CD4-positive, alpha-beta T cell (primary cell): ENCODE results near the gene TTLL10. TPM values are rescaled to one million over a fixed set of nuclear protein-coding genes. Genes with fewer than 3 reads are reported as not detected.
"Not testable (repeated sequence)": the region's sequence is repeated elsewhere in the genome, so short reads cannot be mapped to it uniquely, and the experiment has no call there.

ENCODE experiments used
- ATAC-seq: fragments of 200-7000 bp; cut with Tn5 transposase; one replicate; pipeline ENCODE4 v1.10.0; 2022; ENCODE audit warnings: mild to moderate bottlenecking; ENCODE audit not compliant: poor library complexity
- CTCF ChIA-PET: fragments of 350-600 bp; sonication (Branson Sonifier 250); formaldehyde crosslinking; loops from one replicate; lab custom pipeline; 2021; ENCODE audit warnings: antibody characterized with exemption, inconsistent platforms; lab: Charles Lee
- POLR2A ChIA-PET: fragments of 350-600 bp; sonication (Branson Sonifier 250); formaldehyde crosslinking; loops from one replicate; lab custom pipeline; 2021; ENCODE audit warnings: antibody characterized with exemption, inconsistent platforms; lab: Charles Lee
- DNase-seq, 14 experiments: peaks; one replicate each; pipeline ENCODE4 v3.0.0-alpha.2; 2013 to 2020; ENCODE audit warnings: mixed read lengths in 2 of 14
- H3K27ac ChIP-seq, 2 donors: one replicate each; pipeline versions ENCODE4 v1.5.1 to v1.7.0; 2013; ENCODE audit warnings: low read length in 2 of 2, low read depth in 1 of 2, mild to moderate bottlenecking in 1 of 2
- H3K27me3 ChIP-seq, 2 experiments: 1 replicate in 1 of 2; 2 replicates in 1 of 2; pipeline versions ENCODE4 v1.6.1 to v1.7.0; 2013; ENCODE audit warnings: low read length in 2 of 2, control low read depth in 1 of 2, mild to moderate bottlenecking in 1 of 2, moderate library complexity in 1 of 2; ENCODE audit not compliant: insufficient read depth in 2 of 2, control insufficient read depth in 1 of 2
- H3K36me3 ChIP-seq: one replicate; pipeline ENCODE4 v1.6.1; 2013; ENCODE audit warnings: low read length, control low read depth; ENCODE audit not compliant: insufficient read depth
- H3K4me1 ChIP-seq: one replicate; pipeline ENCODE4 v1.6.1; 2013; ENCODE audit warnings: low read length, control low read depth; ENCODE audit not compliant: insufficient read depth
- H3K4me3 ChIP-seq: one replicate; pipeline ENCODE4 v1.5.1; 2013; ENCODE audit warnings: mild to moderate bottlenecking, low read length, moderate library complexity
- H3K9me3 ChIP-seq, 2 experiments: 1 replicate in 1 of 2; 2 replicates in 1 of 2; pipeline versions ENCODE4 v1.6.1 to v1.7.0; 2013; ENCODE audit warnings: low read length in 2 of 2, mild to moderate bottlenecking in 2 of 2, control low read depth in 1 of 2, moderate library complexity in 1 of 2; ENCODE audit not compliant: control insufficient read depth in 1 of 2, insufficient read depth in 1 of 2
- H3K27ac Mint-ChIP-seq: one replicate; pipeline ENCODE4 v1.8.0; 2020; ENCODE audit warnings: mixed read lengths
- H3K27me3 Mint-ChIP-seq: one replicate; pipeline ENCODE4 v1.8.0; 2021; ENCODE audit warnings: mixed read lengths
- H3K36me3 Mint-ChIP-seq: one replicate; pipeline ENCODE4 v1.8.0; 2021; ENCODE audit warnings: low read depth, mixed read lengths
- H3K4me1 Mint-ChIP-seq: one replicate; pipeline ENCODE4 v1.8.0; 2021; ENCODE audit warnings: low read depth, mixed read lengths
- H3K4me3 Mint-ChIP-seq: one replicate; pipeline ENCODE4 v1.8.0; 2020; ENCODE audit warnings: mild to moderate bottlenecking, mixed read lengths
- H3K9me3 Mint-ChIP-seq: one replicate; pipeline ENCODE4 v1.8.0; 2020; ENCODE audit warnings: mixed read lengths
- intact Hi-C, 2 experiments: fragments of 100-400 bp; cut with DNase I in 1 of 2; cut with micrococcal nuclease in 1 of 2; formaldehyde crosslinking; loops; one replicate each; pipeline versions ENCODE4 v1.15.1 to v1.9.0; 2023 to 2025; cut with DNase I, micrococcal nuclease
- total RNA-seq, 174 experiments: library from RNA in 2 of 174; stranded (reverse) in 2 of 174; gene quantifications; one replicate each; pipeline ENCODE4 v1.2.3 and lab custom pipeline; 2021 to 2026
- TF ChIP-seq, protein P1 (sequence below): fragments of 200-600 bp; IDR thresholded peaks from one replicate; pipeline ENCODE4 v1.8.0; 2022; ENCODE audit warnings: antibody characterized with exemption, mild to moderate bottlenecking

The TTLL10 gene
- total RNA-seq, 2 experiments from 2014 or later, result 0.11 to 0.59 TPM

DNA sequence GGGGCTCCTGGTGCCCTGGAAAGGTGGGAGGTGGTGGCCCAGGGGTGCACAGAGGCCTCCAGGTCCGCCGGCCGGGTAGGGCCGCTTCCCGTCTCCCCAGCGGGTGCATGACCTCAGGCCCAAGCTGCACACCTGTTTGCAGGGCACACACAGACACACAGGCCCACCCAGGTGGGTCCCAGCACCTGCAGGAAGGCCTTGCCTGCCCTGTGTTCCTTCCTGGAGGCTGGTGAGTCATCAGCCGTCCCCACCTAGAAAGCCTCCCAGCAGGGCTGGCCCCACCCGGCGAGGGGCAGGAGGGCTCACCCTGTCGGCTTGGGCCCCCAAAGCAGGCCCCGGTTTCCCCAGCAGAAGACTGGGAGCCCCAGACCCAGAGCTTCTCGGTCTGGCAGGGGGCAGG is 23.6 kb upstream of the TTLL10 start:
- Mint-ChIP-seq H3K9me3 (peaks cover 12% of the 10 kb centered on the region), H3K27me3 (no peaks in the 10 kb centered on the region), H3K27ac (no peak overlapping the region), H3K4me3 (no peak overlapping the region), H3K4me1 (no peaks in the 10 kb centered on the region), H3K36me3 (no peaks in the 10 kb centered on the region)
- Histone ChIP-seq H3K4me3 (no peak overlapping the region), H3K36me3 (no peaks in the 10 kb centered on the region), H3K4me1 (peaks cover 9% of the 10 kb centered on the region), H3K27me3 (no peaks in the 10 kb centered on the region), H3K27ac (no peak overlapping the region), H3K9me3 (peaks cover 0 to 28% of the 10 kb centered on the region in 2 experiments)
- DNase-seq (no peak), ATAC-seq (no peak)
- CTCF ChIA-PET, result interaction anchor here (0.6 kb wide), 1 partner anchor 37 kb away, joined by 3 read pairs; no protein-coding TSS in a partner anchor
- TF ChIP-seq, protein P1, sequence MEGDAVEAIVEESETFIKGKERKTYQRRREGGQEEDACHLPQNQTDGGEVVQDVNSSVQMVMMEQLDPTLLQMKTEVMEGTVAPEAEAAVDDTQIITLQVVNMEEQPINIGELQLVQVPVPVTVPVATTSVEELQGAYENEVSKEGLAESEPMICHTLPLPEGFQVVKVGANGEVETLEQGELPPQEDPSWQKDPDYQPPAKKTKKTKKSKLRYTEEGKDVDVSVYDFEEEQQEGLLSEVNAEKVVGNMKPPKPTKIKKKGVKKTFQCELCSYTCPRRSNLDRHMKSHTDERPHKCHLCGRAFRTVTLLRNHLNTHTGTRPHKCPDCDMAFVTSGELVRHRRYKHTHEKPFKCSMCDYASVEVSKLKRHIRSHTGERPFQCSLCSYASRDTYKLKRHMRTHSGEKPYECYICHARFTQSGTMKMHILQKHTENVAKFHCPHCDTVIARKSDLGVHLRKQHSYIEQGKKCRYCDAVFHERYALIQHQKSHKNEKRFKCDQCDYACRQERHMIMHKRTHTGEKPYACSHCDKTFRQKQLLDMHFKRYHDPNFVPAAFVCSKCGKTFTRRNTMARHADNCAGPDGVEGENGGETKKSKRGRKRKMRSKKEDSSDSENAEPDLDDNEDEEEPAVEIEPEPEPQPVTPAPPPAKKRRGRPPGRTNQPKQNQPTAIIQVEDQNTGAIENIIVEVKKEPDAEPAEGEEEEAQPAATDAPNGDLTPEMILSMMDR, result no peak
- intact Hi-C loops, result no loop called here
- POLR2A ChIA-PET, result no interaction called here

DNA sequence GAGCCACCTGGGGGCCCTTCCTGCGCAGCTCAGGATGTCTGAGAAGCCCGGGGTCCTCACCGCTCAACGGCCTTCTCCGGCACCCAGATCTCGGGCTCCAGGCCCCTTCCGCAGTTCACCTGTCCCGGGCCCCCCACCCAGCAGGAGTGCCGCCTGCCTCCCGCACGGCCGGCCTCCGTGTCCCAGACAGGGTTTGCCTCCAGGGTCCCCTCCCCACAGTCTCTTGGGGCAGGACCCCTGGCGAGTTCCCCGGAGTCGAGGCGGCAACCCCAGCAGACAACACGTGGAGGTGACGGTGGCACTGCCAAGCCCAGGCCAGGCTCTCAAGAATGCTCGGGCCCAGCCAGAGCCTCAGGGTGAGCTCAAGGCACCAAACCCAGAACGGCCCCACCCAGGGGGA is 22.4 kb upstream of the TTLL10 start:
- H3K27ac Mint-ChIP-seq, result no peak overlapping the region
- DNase-seq (no peak), ATAC-seq (no peak)
- H3K4me1 Mint-ChIP-seq, result no peaks in the 10 kb centered on the region
- no peaks in the 10 kb centered on the region for H3K27me3 ChIP-seq
- intact Hi-C loops, result no loop called here
- TF ChIP-seq, protein P1, result no peak
- H3K27me3 Mint-ChIP-seq, result no peaks in the 10 kb centered on the region
- no peaks in the 10 kb centered on the region for H3K36me3 ChIP-seq
- H3K4me3 Mint-ChIP-seq, result no peak overlapping the region
- H3K27ac ChIP-seq, result no peak overlapping the region
- CTCF ChIA-PET, result no interaction called here
- H3K36me3 Mint-ChIP-seq, result no peaks in the 10 kb centered on the region
- peaks cover 5% of the 10 kb centered on the region for H3K4me1 ChIP-seq
- H3K9me3 Mint-ChIP-seq, result peaks cover 16% of the 10 kb centered on the region
- no peak overlapping the region for H3K4me3 ChIP-seq
- POLR2A ChIA-PET, result no interaction called here
- H3K9me3 ChIP-seq, result peaks cover 0 to 40% of the 10 kb centered on the region in 2 experiments

DNA sequence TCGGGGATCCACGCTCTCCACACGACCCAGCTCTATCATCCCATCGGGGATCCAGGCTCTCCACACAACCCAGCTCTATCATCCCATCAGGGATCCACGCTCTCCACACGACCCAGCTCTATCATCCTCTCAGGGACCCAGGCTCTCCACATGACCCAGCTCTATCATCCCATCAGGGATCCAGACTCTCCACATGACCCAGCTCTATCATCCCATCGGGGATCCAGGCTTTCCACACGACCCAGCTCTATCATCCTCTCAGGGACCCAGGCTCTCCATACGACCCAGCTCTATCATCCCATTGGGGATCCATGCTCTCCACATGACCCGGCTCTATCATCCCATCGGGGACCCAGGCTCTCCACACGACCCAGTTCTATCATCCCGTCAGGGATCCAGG is 21.2 kb upstream of the TTLL10 start:
- peak overlapping the region in 1 of 2 donors; percentile 25 for H3K27ac ChIP-seq
- H3K27me3 ChIP-seq, H3K27me3 Mint-ChIP-seq, H3K36me3 Mint-ChIP-seq, H3K4me1 ChIP-seq, DNase-seq, CTCF ChIA-PET, intact Hi-C loops, ATAC-seq, POLR2A ChIA-PET, H3K4me3 ChIP-seq, H3K36me3 ChIP-seq, H3K4me1 Mint-ChIP-seq, H3K4me3 Mint-ChIP-seq: not testable (repeated sequence)
- peaks cover 0 to 47% of the 10 kb centered on the region in 2 experiments for H3K9me3 ChIP-seq
- Mint-ChIP-seq H3K9me3 (peaks cover 16% of the 10 kb centered on the region), H3K27ac (peak overlapping the region; percentile 71)

DNA sequence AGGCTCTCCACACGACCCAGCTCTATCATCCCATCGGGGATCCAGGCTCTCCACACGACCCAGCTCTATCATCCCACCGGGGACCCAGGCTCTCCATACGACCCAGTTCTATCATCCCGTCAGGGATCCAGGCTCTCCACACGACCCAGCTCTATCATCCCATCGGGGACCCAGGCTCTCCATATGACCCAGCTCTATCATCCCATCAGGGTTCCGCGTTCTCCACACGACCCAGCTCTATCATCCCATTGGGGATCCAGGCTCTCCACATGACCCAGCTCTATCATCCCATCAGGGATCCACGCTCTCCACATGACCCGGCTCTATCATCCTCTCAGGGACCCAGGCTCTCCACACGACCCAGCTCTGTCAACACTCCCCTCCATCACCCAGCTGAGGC is 20.5 kb upstream of the TTLL10 start:
- H3K27me3 ChIP-seq, H3K36me3 Mint-ChIP-seq, intact Hi-C loops, H3K36me3 ChIP-seq, H3K4me1 Mint-ChIP-seq, H3K27me3 Mint-ChIP-seq, ATAC-seq, H3K4me3 Mint-ChIP-seq, H3K4me3 ChIP-seq, DNase-seq, POLR2A ChIA-PET: not testable (repeated sequence)
- Mint-ChIP-seq H3K9me3 (peaks cover 16% of the 10 kb centered on the region), H3K27ac (peak overlapping the region; percentile 71)
- peaks cover 0 to 47% of the 10 kb centered on the region in 2 experiments for H3K9me3 ChIP-seq
- CTCF ChIA-PET, result interaction anchor here (0.7 kb wide), 1 partner anchor 112 kb away, joined by 3 read pairs; no protein-coding TSS in a partner anchor
- H3K27ac ChIP-seq, result peak overlapping the region in 1 of 2 donors; percentile 25
- peaks cover 15% of the 10 kb centered on the region for H3K4me1 ChIP-seq
